Measurements from ENCODE around the gene DHRS7C.

GRCh38 chr17:9766970-9767369 is 24.4 kb downstream of the DHRS7C start:
- TF ChIP-seq CTCF (IDR thresholded peaks at IDR 0.05) (no peak), EZH2 (IDR thresholded peaks at IDR 0.05; ENCODE audit: borderline replicate concordance, insufficient read depth, low read depth, low read length, poor library complexity, severe bottlenecking) (no peak)
